GM23248 (cell line): Measurements from ENCODE around the gene FRMD3.

ENCODE experiments used
- EZH2 ChIP-seq: fragments of 200-600 bp; sonication (generic); IDR thresholded peaks from 2 replicates; pipeline ENCODE4 v1.6.1; 2018; ENCODE audit warnings: antibody characterized with exemption, mild to moderate bottlenecking; ENCODE audit not compliant: insufficient read depth, poor library complexity, severe bottlenecking
- EZH2phosphoT487 ChIP-seq: fragments of 200-600 bp; sonication (generic); IDR thresholded peaks from 2 replicates; pipeline ENCODE4 v1.6.1; 2018; ENCODE audit warnings: antibody characterized with exemption, moderate library complexity, mild to moderate bottlenecking, low read depth; ENCODE audit not compliant: insufficient read depth

DNA sequence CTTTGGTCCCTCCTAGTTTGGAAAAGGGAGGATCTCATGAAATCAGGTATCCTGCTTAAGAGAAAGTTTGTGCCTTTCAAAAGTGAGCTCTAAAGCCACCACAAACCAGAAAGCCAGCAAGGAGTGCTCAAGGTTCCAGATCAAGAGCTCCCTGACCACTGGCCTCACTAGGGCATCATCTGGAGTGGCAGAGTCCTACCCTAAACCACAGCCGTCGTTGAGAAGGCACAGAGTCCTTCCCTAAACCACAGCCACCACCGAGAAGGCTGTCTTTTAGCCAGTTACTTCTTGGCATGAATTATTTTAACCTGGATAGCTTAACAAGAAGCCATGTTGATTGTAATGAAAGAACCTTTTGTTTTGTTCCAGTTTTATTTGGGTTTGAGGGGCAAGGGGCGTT, 102.9 kb downstream of the FRMD3 start:
- no peak for TF ChIP-seq EZH2phosphoT487
- no peak for TF ChIP-seq EZH2
